Dermis lymphatic vessel endothelial cell (primary cell): ENCODE results near the gene PSD. TPM values are rescaled to one million over a fixed set of nuclear protein-coding genes. Genes with fewer than 3 reads are reported as not detected.

Experiments used
- total RNA-seq: library from RNA; depleted of rRNA; stranded (reverse); fragments of >200 nt; gene quantifications from 2 replicates; pipeline ENCODE4 v1.2.1, GENCODE V29; 2014

Gene PSD
- total RNA-seq, result 0.11 and 0.26 TPM in 2 replicates

GRCh38 chr10:102418622-102419268 is at the start of gene PSD:
Gene PSD, minus strand, starts transcription at chr10:102418785. Its CDS starts 1,747 bp downstream, at chr10:102417038.

GRCh38 chr10:102451105-102451969 is 32.8 kb upstream of the PSD start, which contains the start of gene C10orf95:
Gene C10orf95, minus strand, starts transcription at chr10:102451543. Its CDS starts 450 bp downstream, at chr10:102451093.

GRCh38 chr10:102432162-102432950 is 13.8 kb upstream of the PSD start, which contains the start of gene CUEDC2:
Gene CUEDC2, minus strand, starts transcription at chr10:102432574. Its CDS starts 7,386 bp downstream, at chr10:102425188.

GRCh38 chr10:102420714-102421506 is 2.3 kb upstream of the PSD start, which contains the start of gene FBXL15:
Gene FBXL15, plus strand, starts transcription at chr10:102420836. Its CDS starts 294 bp downstream, at chr10:102421130.

GRCh38 chr10:102395400-102396316 is 22.9 kb downstream of the PSD start, which contains the start of gene NFKB2:
Gene NFKB2, plus strand, starts transcription at chr10:102395705. Its CDS starts 255 bp downstream, at chr10:102395960.

Other genes starting within 250 kb of the PSD start
- gene ELOVL3, start 192.5 kb downstream of the PSD start, total RNA-seq, result not detected in 2 replicates
- gene PITX3, start 177.3 kb downstream of the PSD start, total RNA-seq, result not detected in 2 replicates
- 11.1 and 11.9 TPM in 2 replicates for gene GBF1, start 173.3 kb downstream of the PSD start, total RNA-seq
- 13.6 and 14.3 TPM in 2 replicates for gene NFKB2, start 23.1 kb downstream of the PSD start, total RNA-seq
- 5.6 and 5.7 TPM in 2 replicates for gene FBXL15, start 2.1 kb upstream of the PSD start, total RNA-seq
- gene CUEDC2, start 13.8 kb upstream of the PSD start, total RNA-seq, result 30.8 and 34.1 TPM in 2 replicates
- not detected in 2 replicates for gene C10orf95, start 32.8 kb upstream of the PSD start, total RNA-seq
- 142 and 144 TPM in 2 replicates for gene ACTR1A, start 83.9 kb upstream of the PSD start, total RNA-seq
- 3.0 and 4.7 TPM in 2 replicates for gene SUFU, start 85.2 kb upstream of the PSD start, total RNA-seq
- gene TRIM8, start 225.7 kb upstream of the PSD start, total RNA-seq, result 56.6 and 58.6 TPM in 2 replicates